Gastrocnemius medialis (tissue), 4 donors: ENCODE results near the gene MYCBP2.

Experiments
- CTCF ChIP-seq, 5 experiments: fragments of 450-650 bp in 3 of 5; fragments of 200-600 bp in 2 of 5; sonication (generic) in 2 of 5; IDR thresholded peaks in 4 of 5; conservative IDR thresholded peaks in 1 of 5; 1 replicate in 4 of 5; 2 replicates in 1 of 5; pipeline ENCODE4 v1.5.1; 2016 to 2019; ENCODE audit warnings: antibody characterized with exemption in 5 of 5, mild to moderate bottlenecking in 3 of 5, moderate library complexity in 3 of 5
- POLR2A ChIP-seq, 2 donors: fragments of 450-650 bp; IDR thresholded peaks; one replicate each; pipeline ENCODE4 v1.6.1; 2017; ENCODE audit warnings: antibody characterized with exemption in 2 of 2, mild to moderate bottlenecking in 2 of 2, moderate library complexity in 2 of 2

- no peak for TF ChIP-seq CTCF (IDR thresholded peaks at IDR 0.05 in 4 of 5, conservative IDR thresholded peaks at IDR 0.05 in 1 of 5)
- TF ChIP-seq POLR2A (IDR thresholded peaks at IDR 0.05), result no peak
Measured at GRCh38 chr13:77084755-77085154, 242.1 kb downstream of the MYCBP2 start.
